Measurements from ENCODE around the gene PLCB4.
A peak's percentile ranks its signal among the peaks of the same experiment; 100 is the strongest.

DNA sequence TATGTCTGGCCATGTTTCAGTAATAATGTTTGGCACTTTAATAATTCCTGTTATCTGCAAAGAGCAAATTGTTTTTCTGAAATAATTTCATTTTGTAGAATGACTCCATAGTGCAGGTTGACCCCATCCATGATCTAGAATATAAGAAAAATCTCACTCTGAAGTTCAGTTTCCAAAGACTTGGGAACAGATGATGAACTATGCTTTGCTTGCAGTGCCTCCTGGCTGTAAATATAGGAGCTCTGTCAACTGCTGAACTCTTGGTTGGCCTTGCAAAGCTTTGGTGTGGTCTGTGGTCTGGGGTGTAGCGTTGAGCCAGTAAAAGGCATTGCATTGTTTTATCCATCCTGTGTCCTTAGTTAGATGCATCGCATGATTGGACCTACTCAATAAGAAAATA is 104.0 kb downstream of the PLCB4 start:
- TF ChIP-seq, protein P1, sequence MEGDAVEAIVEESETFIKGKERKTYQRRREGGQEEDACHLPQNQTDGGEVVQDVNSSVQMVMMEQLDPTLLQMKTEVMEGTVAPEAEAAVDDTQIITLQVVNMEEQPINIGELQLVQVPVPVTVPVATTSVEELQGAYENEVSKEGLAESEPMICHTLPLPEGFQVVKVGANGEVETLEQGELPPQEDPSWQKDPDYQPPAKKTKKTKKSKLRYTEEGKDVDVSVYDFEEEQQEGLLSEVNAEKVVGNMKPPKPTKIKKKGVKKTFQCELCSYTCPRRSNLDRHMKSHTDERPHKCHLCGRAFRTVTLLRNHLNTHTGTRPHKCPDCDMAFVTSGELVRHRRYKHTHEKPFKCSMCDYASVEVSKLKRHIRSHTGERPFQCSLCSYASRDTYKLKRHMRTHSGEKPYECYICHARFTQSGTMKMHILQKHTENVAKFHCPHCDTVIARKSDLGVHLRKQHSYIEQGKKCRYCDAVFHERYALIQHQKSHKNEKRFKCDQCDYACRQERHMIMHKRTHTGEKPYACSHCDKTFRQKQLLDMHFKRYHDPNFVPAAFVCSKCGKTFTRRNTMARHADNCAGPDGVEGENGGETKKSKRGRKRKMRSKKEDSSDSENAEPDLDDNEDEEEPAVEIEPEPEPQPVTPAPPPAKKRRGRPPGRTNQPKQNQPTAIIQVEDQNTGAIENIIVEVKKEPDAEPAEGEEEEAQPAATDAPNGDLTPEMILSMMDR (conservative IDR thresholded peaks at IDR 0.05; ENCODE audit: low read length) = peak; percentile 84
- TF ChIP-seq EZH2phosphoT487 (IDR thresholded peaks at IDR 0.05; ENCODE audit: borderline replicate concordance) = no peak
